ENCODE data around the gene CELSR1.

CELSR1 gene

GRCh38 chr22:46354176-46354992 lies 183.0 kb downstream of the CELSR1 start:
- H3K36me3 ChIP-seq (ENCODE audit: low read depth) = peaks cover 50% of the 10 kb centered on the region
- ATAC-seq (ENCODE audit: low read depth) = no peak
- H3K27ac ChIP-seq (ENCODE audit: poor library complexity, severe bottlenecking) = no peak overlapping the region
- DNase-seq (ENCODE audit: low spot score) = no peak
- no peak for TF ChIP-seq CTCF (IDR thresholded peaks at IDR 0.05; ENCODE audit: poor library complexity, severe bottlenecking)
- peaks cover 8% of the 10 kb centered on the region for H3K4me1 ChIP-seq (ENCODE audit: insufficient read depth, poor library complexity, severe bottlenecking)
- H3K4me3 ChIP-seq (ENCODE audit: severe bottlenecking) = no peak overlapping the region
- no peaks in the 10 kb centered on the region for H3K9me3 ChIP-seq (ENCODE audit: severe bottlenecking)
- no peaks in the 10 kb centered on the region for H3K27me3 ChIP-seq (ENCODE audit: insufficient read depth, poor library complexity, severe bottlenecking)

- Histone ChIP-seq H3K36me3 (ENCODE audit: low read depth) (peaks cover 56% of the 10 kb centered on the region), H3K9me3 (ENCODE audit: severe bottlenecking) (no peaks in the 10 kb centered on the region), H3K27ac (ENCODE audit: poor library complexity, severe bottlenecking) (no peak overlapping the region), H3K27me3 (ENCODE audit: insufficient read depth, poor library complexity, severe bottlenecking) (no peaks in the 10 kb centered on the region), H3K4me1 (ENCODE audit: insufficient read depth, poor library complexity, severe bottlenecking) (peaks cover 8% of the 10 kb centered on the region), H3K4me3 (ENCODE audit: severe bottlenecking) (no peak overlapping the region)
- no peak for TF ChIP-seq CTCF (IDR thresholded peaks at IDR 0.05; ENCODE audit: poor library complexity, severe bottlenecking)
- ATAC-seq (ENCODE audit: low read depth) (no peak), DNase-seq (ENCODE audit: low spot score) (no peak)
These were observed 183.8 kb downstream of the CELSR1 start for GRCh38 chr22:46353483-46354105.

- peak; percentile 62 for ATAC-seq (ENCODE audit: low read depth)
- no peaks in the 10 kb centered on the region for H3K9me3 ChIP-seq (ENCODE audit: severe bottlenecking)
- no peak for TF ChIP-seq CTCF (IDR thresholded peaks at IDR 0.05; ENCODE audit: poor library complexity, severe bottlenecking)
- peaks cover 8% of the 10 kb centered on the region for H3K4me1 ChIP-seq (ENCODE audit: insufficient read depth, poor library complexity, severe bottlenecking)
- H3K4me3 ChIP-seq (ENCODE audit: severe bottlenecking) = no peak overlapping the region
- H3K36me3 ChIP-seq (ENCODE audit: low read depth) = peaks cover 63% of the 10 kb centered on the region
- H3K27ac ChIP-seq (ENCODE audit: poor library complexity, severe bottlenecking) = no peak overlapping the region
- DNase-seq (ENCODE audit: low spot score) = no peak
- H3K27me3 ChIP-seq (ENCODE audit: insufficient read depth, poor library complexity, severe bottlenecking) = no peaks in the 10 kb centered on the region
These were observed 184.6 kb downstream of the CELSR1 start for GRCh38 chr22:46352691-46353386.

GRCh38 chr22:46352276-46352675 lies 185.1 kb downstream of the CELSR1 start:
- DNase-seq (ENCODE audit: low spot score) (no peak), ATAC-seq (ENCODE audit: low read depth) (no peak)
- TF ChIP-seq CTCF (IDR thresholded peaks at IDR 0.05; ENCODE audit: poor library complexity, severe bottlenecking) = no peak
- Histone ChIP-seq H3K27me3 (ENCODE audit: insufficient read depth, poor library complexity, severe bottlenecking) (no peaks in the 10 kb centered on the region), H3K4me1 (ENCODE audit: insufficient read depth, poor library complexity, severe bottlenecking) (peaks cover 8% of the 10 kb centered on the region), H3K9me3 (ENCODE audit: severe bottlenecking) (no peaks in the 10 kb centered on the region), H3K4me3 (ENCODE audit: severe bottlenecking) (no peak overlapping the region), H3K36me3 (ENCODE audit: low read depth) (peaks cover 69% of the 10 kb centered on the region), H3K27ac (ENCODE audit: poor library complexity, severe bottlenecking) (no peak overlapping the region)

Data from RWPE2 (cell line).